AG09309 (cell line): ENCODE data around the gene TBCA.
"Not testable (repeated sequence)": the region's sequence is repeated elsewhere in the genome, so short reads cannot be mapped to it uniquely, and the experiment has no call there.

ENCODE experiments used
- DNase-seq: peaks from one replicate; pipeline ENCODE4 v3.0.0-alpha.2; 2010; ENCODE audit warnings: low read depth
- H3K4me3 ChIP-seq: 2 replicates; pipeline ENCODE4 v1.5.1; 2011; ENCODE audit warnings: mild to moderate bottlenecking, low read depth, low read length, moderate library complexity; ENCODE audit not compliant: control insufficient read depth
- TF ChIP-seq, protein P1 (sequence below): IDR thresholded peaks from 2 replicates; pipeline ENCODE4 v1.5.1; 2011; ENCODE audit warnings: mild to moderate bottlenecking, low read depth, low read length, inconsistent platforms; ENCODE audit not compliant: insufficient read depth, control insufficient read depth; ENCODE audit errors: missing control alignments

TBCA gene

DNA sequence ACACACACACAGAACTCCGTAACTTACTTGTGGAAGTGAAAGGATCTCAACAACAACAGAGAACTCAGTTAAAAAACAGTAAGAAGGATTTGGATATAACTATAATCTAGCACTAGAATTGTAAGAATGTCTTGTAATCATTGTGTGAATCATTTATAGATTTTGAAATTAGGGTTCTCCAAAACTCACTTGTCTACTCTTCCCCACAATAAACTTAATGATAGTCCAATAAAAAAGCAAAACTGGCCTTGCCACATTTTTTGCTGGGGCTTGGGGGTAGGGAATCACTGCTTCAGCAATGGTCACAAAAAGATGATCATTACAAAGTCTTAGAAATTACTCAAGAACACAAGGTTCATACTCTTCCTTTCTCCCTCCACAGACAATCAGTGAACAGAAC, 8.8 kb downstream of the TBCA start:
- no peak overlapping the region for H3K4me3 ChIP-seq
- DNase-seq: no peak
- TF ChIP-seq, protein P1, sequence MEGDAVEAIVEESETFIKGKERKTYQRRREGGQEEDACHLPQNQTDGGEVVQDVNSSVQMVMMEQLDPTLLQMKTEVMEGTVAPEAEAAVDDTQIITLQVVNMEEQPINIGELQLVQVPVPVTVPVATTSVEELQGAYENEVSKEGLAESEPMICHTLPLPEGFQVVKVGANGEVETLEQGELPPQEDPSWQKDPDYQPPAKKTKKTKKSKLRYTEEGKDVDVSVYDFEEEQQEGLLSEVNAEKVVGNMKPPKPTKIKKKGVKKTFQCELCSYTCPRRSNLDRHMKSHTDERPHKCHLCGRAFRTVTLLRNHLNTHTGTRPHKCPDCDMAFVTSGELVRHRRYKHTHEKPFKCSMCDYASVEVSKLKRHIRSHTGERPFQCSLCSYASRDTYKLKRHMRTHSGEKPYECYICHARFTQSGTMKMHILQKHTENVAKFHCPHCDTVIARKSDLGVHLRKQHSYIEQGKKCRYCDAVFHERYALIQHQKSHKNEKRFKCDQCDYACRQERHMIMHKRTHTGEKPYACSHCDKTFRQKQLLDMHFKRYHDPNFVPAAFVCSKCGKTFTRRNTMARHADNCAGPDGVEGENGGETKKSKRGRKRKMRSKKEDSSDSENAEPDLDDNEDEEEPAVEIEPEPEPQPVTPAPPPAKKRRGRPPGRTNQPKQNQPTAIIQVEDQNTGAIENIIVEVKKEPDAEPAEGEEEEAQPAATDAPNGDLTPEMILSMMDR: no peak

GRCh38 chr5:77761606-77762005, 14.5 kb downstream of the TBCA start:
- no peak for DNase-seq
- H3K4me3 ChIP-seq: no peak overlapping the region
- TF ChIP-seq, protein P1: no peak

GRCh38 chr5:77758141-77758938, 17.8 kb downstream of the TBCA start:
- TF ChIP-seq, protein P1: no peak
- DNase-seq: no peak
- H3K4me3 ChIP-seq: no peak overlapping the region

- no peak overlapping the region for H3K4me3 ChIP-seq
These were observed 24.7 kb downstream of the TBCA start for GRCh38 chr5:77751328-77752023.

GRCh38 chr5:77750928-77751327, 25.2 kb downstream of the TBCA start:
- H3K4me3 ChIP-seq: not testable (repeated sequence)

More at GRCh38 chr5:77751328-77752023, 24.7 kb downstream of the TBCA start:
- no peak for DNase-seq
- TF ChIP-seq, protein P1: no peak

DNA sequence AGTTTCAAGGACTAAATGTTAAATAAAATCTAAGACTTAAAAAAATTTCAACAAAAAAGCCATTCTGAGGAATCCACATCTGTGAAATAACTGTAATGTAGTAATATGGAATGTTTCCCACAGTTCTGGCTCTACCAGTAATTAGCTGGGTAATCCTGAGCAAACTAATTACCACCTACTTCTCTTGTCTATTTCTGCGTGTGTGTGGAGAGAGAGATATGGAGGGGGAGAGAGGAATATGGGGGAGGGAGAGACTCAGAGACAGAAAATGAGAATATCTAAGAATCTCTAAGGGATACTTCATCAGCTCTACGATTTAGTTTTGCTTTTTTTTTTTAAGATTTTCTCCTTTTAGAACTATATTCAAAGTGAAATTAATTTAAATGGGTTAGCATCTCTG, 28.0 kb downstream of the TBCA start:
- no peak for DNase-seq
- no peak overlapping the region for H3K4me3 ChIP-seq
- TF ChIP-seq, protein P1: no peak

More at GRCh38 chr5:77750928-77751327, 25.2 kb downstream of the TBCA start:
- DNase-seq: not testable (repeated sequence)

DNA sequence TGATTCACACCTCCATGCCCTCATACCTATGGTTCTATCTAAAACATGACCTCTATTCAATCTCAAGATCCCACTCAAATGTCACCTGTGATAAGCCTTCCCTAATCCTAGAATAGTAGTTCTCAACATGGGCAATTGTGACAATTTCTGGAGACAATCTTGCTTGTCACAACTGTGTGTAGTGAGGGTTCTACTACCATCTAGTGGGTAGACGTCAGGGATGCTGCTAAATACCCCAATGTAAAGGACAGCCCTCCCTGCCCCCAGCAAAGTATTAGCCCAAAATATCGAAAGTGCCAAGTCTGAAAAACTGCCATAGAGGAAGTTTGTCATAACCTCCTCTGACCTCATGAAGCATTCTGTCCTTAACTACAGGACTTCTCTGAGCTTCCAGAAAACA, 32.0 kb downstream of the TBCA start:
- H3K4me3 ChIP-seq: no peak overlapping the region
- no peak for DNase-seq
- TF ChIP-seq, protein P1: no peak
